Glutamatergic neuron (in vitro differentiated cells): ENCODE results near the gene PPP2R2D. TPM values are rescaled to one million over a fixed set of nuclear protein-coding genes. Genes with fewer than 3 reads are reported as not detected.

ENCODE experiments used
- DNase-seq: peaks from one replicate; pipeline ENCODE4 v3.0.0; 2022
- H3K27ac Mint-ChIP-seq: one replicate; pipeline ENCODE4 v1.8.0; 2020; ENCODE audit warnings: mild to moderate bottlenecking, mixed read lengths, inconsistent platforms; ENCODE audit not compliant: unreplicated experiment
- H3K27me3 Mint-ChIP-seq: one replicate; pipeline ENCODE4 v1.8.0; 2020; ENCODE audit warnings: mild to moderate bottlenecking, moderate library complexity, mixed read lengths, inconsistent platforms; ENCODE audit not compliant: unreplicated experiment
- H3K36me3 Mint-ChIP-seq: one replicate; pipeline ENCODE4 v1.8.0; 2020; ENCODE audit warnings: mild to moderate bottlenecking, mixed read lengths, inconsistent platforms; ENCODE audit not compliant: unreplicated experiment
- H3K4me1 Mint-ChIP-seq: one replicate; pipeline ENCODE4 v1.8.0; 2020; ENCODE audit warnings: mild to moderate bottlenecking, low read depth, mixed read lengths, inconsistent platforms; ENCODE audit not compliant: unreplicated experiment
- H3K4me3 Mint-ChIP-seq: one replicate; pipeline ENCODE4 v1.8.0; 2020; ENCODE audit warnings: mild to moderate bottlenecking, mixed read lengths, inconsistent platforms; ENCODE audit not compliant: unreplicated experiment
- H3K9me3 Mint-ChIP-seq: one replicate; pipeline ENCODE4 v1.8.0; 2020; ENCODE audit warnings: mild to moderate bottlenecking, moderate library complexity, mixed read lengths, inconsistent platforms; ENCODE audit not compliant: unreplicated experiment
- CTCF ChIP-seq: fragments of 200-600 bp; sonication (generic); IDR thresholded peaks from one replicate; pipeline ENCODE4 v1.5.0; 2021; ENCODE audit not compliant: partially characterized antibody, unreplicated experiment
- total RNA-seq: library from RNA; stranded (reverse); fragmentation: NEBNext Ultra II Directional; extraction: Animal tissue kit (Norgen Biotek cat#: 25700); gene quantifications from one replicate; pipeline ENCODE4 v1.2.1, GENCODE V29; 2021; ENCODE audit not compliant: unreplicated experiment

Gene PPP2R2D
- total RNA-seq, 1 donor from 2014 or later = 42.8 TPM

- Mint-ChIP-seq H3K27me3 (peaks cover 6% of the 10 kb centered on the region), H3K4me3 (no peak overlapping the region), H3K36me3 (no peaks in the 10 kb centered on the region), H3K4me1 (no peaks in the 10 kb centered on the region), H3K9me3 (no peaks in the 10 kb centered on the region), H3K27ac (no peak overlapping the region)
- TF ChIP-seq CTCF = no peak
- no peak for DNase-seq
Measured at GRCh38 chr10:131860311-131860710, 40.5 kb upstream of the PPP2R2D start.

GRCh38 chr10:131860806-131861440 lies 39.9 kb upstream of the PPP2R2D start:
- no peaks in the 10 kb centered on the region for H3K4me1 Mint-ChIP-seq
- H3K36me3 Mint-ChIP-seq = no peaks in the 10 kb centered on the region
- H3K27ac Mint-ChIP-seq = no peak overlapping the region
- no peaks in the 10 kb centered on the region for H3K9me3 Mint-ChIP-seq
- no peak for TF ChIP-seq CTCF
- DNase-seq = no peak
- no peak overlapping the region for H3K4me3 Mint-ChIP-seq
- H3K27me3 Mint-ChIP-seq = peaks cover 6% of the 10 kb centered on the region

GRCh38 chr10:131862548-131862947 lies 38.3 kb upstream of the PPP2R2D start:
- H3K27me3 Mint-ChIP-seq = peaks cover 3% of the 10 kb centered on the region
- no peaks in the 10 kb centered on the region for H3K36me3 Mint-ChIP-seq
- no peak for TF ChIP-seq CTCF
- DNase-seq = no peak
- no peaks in the 10 kb centered on the region for H3K9me3 Mint-ChIP-seq
- no peaks in the 10 kb centered on the region for H3K4me1 Mint-ChIP-seq
- no peak overlapping the region for H3K4me3 Mint-ChIP-seq
- H3K27ac Mint-ChIP-seq = no peak overlapping the region

- H3K36me3 Mint-ChIP-seq = peaks cover 5% of the 10 kb centered on the region
- no peak for DNase-seq
- H3K4me3 Mint-ChIP-seq = no peak overlapping the region
- peaks cover 2% of the 10 kb centered on the region for H3K27me3 Mint-ChIP-seq
- H3K9me3 Mint-ChIP-seq = peaks cover 3% of the 10 kb centered on the region
- H3K4me1 Mint-ChIP-seq = no peaks in the 10 kb centered on the region
- no peak overlapping the region for H3K27ac Mint-ChIP-seq
- no peak for TF ChIP-seq CTCF
Measured at GRCh38 chr10:131865223-131865917, 35.4 kb upstream of the PPP2R2D start.

GRCh38 chr10:131866673-131867072 lies 34.1 kb upstream of the PPP2R2D start:
- Mint-ChIP-seq H3K9me3 (peaks cover 3% of the 10 kb centered on the region), H3K4me3 (no peak overlapping the region), H3K27ac (no peak overlapping the region), H3K36me3 (peaks cover 5% of the 10 kb centered on the region), H3K27me3 (peaks cover 2% of the 10 kb centered on the region), H3K4me1 (peaks cover 8% of the 10 kb centered on the region)
- no peak for TF ChIP-seq CTCF
- no peak for DNase-seq
